Fibroblast of lung (primary cell): ENCODE data around the gene CDK2. TPM values are rescaled to one million over a fixed set of nuclear protein-coding genes. Genes with fewer than 3 reads are reported as not detected.
"Not testable (repeated sequence)": the region's sequence is repeated elsewhere in the genome, so short reads cannot be mapped to it uniquely, and the experiment has no call there.

Source experiments
- DNase-seq, 2 donors: peaks; one replicate each; pipeline versions ENCODE4 v3.0.0 to v3.0.0-alpha.2; 2010; ENCODE audit warnings: low read depth in 2 of 2
- H2AFZ ChIP-seq: 2 replicates; pipeline ENCODE4 v1.5.1; 2012; ENCODE audit warnings: low read length, control low read depth, inconsistent platforms
- H3K27ac ChIP-seq: 2 replicates; pipeline ENCODE4 v1.5.1; 2011; ENCODE audit warnings: low read length, control low read depth; ENCODE audit not compliant: insufficient read depth
- H3K27me3 ChIP-seq: 2 replicates; pipeline ENCODE4 v1.5.1; 2011; ENCODE audit warnings: mild to moderate bottlenecking, low read length; ENCODE audit not compliant: control insufficient read depth, insufficient read depth
- H3K36me3 ChIP-seq: 2 replicates; pipeline ENCODE4 v1.5.1; 2011; ENCODE audit warnings: low read length; ENCODE audit not compliant: control insufficient read depth, insufficient read depth
- H3K4me1 ChIP-seq: 2 replicates; pipeline ENCODE4 v1.5.1; 2011; ENCODE audit warnings: low read length; ENCODE audit not compliant: control insufficient read depth, insufficient read depth; ENCODE audit errors: extremely low read depth
- H3K4me2 ChIP-seq: 2 replicates; pipeline ENCODE4 v1.5.1; 2011; ENCODE audit warnings: low read length, control low read depth; ENCODE audit not compliant: insufficient read depth; ENCODE audit errors: extremely low read depth
- H3K4me3 ChIP-seq, 4 experiments: fragments of 200-600 bp in 1 of 4; sonication (generic) in 1 of 4; replicated peaks in 1 of 4; 2 replicates each; pipeline ENCODE4 v1.5.1; 2011 to 2016; ENCODE audit warnings: low read length in 4 of 4, low read depth in 3 of 4, mild to moderate bottlenecking in 3 of 4, control low read depth in 2 of 4, inconsistent platforms in 1 of 4, mixed read lengths in 1 of 4; ENCODE audit not compliant: insufficient read depth in 1 of 4; ENCODE audit errors: control extremely low read depth in 1 of 4
- H3K79me2 ChIP-seq: 2 replicates; pipeline ENCODE4 v1.5.1; 2012; ENCODE audit warnings: mild to moderate bottlenecking, low read length, inconsistent platforms; ENCODE audit not compliant: control insufficient read depth, insufficient read depth
- H3K9ac ChIP-seq: 2 replicates; pipeline ENCODE4 v1.5.1; 2011; ENCODE audit warnings: mild to moderate bottlenecking, low read length, control low read depth; ENCODE audit not compliant: insufficient read depth
- H3K9me3 ChIP-seq: 2 replicates; pipeline ENCODE4 v1.5.1; 2012; ENCODE audit warnings: low read depth, low read length; ENCODE audit not compliant: control insufficient read depth, insufficient read depth
- H4K20me1 ChIP-seq: 2 replicates; pipeline ENCODE4 v1.5.1; 2011; ENCODE audit warnings: low read length; ENCODE audit not compliant: control insufficient read depth, insufficient read depth; ENCODE audit errors: extremely low read depth
- EZH2 ChIP-seq: IDR thresholded peaks from 2 replicates; pipeline ENCODE4 v1.5.1; 2012; ENCODE audit warnings: low read length, control low read depth, mild to moderate bottlenecking; ENCODE audit errors: missing control alignments
- polyA plus RNA-seq, 2 donors: library from polyadenylated mRNA; depleted of rRNA in 1 of 2; stranded (reverse) in 1 of 2; unstranded in 1 of 2; fragments of >200 nt; gene quantifications; 2 replicates each; pipeline ENCODE4 v1.2.1, GENCODE V29; 2011 to 2012; ENCODE audit warnings: missing spikeins in 1 of 2
- total RNA-seq: library from RNA; depleted of rRNA; stranded (reverse); fragments of >200 nt; gene quantifications from 2 replicates; pipeline ENCODE4 v1.2.1, GENCODE V29; 2014
- TF ChIP-seq, protein P1 (sequence below), 2 donors: IDR thresholded peaks in 1 of 2; conservative IDR thresholded peaks in 1 of 2; 1 replicate in 1 of 2; 2 replicates in 1 of 2; pipeline ENCODE4 v1.5.1; 2011 to 2012; ENCODE audit warnings: low read length in 2 of 2, control low read depth in 1 of 2, inconsistent platforms in 1 of 2, low read depth in 1 of 2, mild to moderate bottlenecking in 1 of 2

CDK2 gene
- total and polyA plus RNA-seq, 2 donors (not counting 1 experiment from before 2014, with no cell fraction given) = 12.7 to 32.5 TPM

DNA sequence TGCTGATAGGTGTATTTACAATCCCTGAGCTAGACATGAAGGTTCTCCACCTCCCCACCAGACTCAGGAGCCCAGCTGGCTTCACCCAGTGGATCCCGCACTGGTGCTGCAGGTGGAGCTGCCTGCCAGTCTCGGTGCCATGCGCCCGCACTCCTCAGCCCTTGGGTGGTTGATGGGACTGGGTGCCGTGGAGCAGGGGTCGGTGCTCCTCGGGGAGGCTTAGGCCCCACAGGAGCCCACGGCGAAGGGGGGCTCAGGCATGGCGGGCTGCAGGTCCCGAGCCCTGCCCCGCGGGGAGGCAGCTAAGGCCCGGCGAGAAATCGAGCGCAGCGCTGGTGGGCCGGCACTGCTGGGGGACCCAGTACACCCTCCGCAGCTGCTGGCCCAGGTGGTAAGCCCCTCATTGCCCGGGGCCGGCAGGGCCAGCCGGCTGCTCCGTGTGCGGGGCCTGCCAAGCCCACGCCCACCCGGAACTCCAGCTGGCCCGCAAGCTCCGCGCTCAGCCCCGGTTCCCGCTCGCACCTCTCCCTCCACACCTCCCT lies 33.4 kb downstream of the CDK2 start:
- not testable (repeated sequence) for H3K27ac ChIP-seq, H4K20me1 ChIP-seq, H3K27me3 ChIP-seq, H3K4me1 ChIP-seq, H3K4me3 ChIP-seq, H3K9ac ChIP-seq, H2AFZ ChIP-seq, DNase-seq, H3K9me3 ChIP-seq, H3K79me2 ChIP-seq, H3K36me3 ChIP-seq, H3K4me2 ChIP-seq

DNA sequence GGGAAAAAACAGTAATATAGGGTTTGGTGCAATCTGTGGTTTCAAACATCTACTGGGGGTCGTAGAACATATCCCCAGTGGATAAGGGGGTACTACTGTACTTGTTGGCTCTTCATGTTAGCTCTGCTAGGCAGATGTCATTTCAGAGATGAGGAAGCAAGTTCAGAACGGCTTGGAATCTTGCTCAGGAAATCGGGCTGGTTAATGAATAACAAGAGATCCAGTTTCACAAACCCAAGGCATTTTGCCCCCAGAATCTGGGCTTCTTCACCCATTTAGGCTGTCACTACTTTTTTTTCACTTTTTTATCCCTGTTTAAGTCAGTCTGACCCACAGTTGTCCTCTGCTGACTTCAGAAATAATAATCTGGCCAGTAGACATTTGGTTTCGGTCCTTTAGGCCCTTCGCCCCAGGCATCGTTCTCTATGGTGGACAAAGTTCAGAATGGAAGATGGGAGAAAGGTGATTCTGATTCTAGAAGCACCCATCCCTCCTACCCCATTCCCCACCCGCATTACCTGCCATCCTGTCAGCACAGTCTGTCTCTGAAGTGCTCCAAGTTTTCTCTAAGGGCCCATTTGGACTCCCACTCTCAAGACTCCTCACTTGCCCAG lies 35.0 kb downstream of the CDK2 start:
- Histone ChIP-seq H2AFZ (no peak overlapping the region), H3K4me2 (no peak overlapping the region), H3K36me3 (peaks cover 6% of the 10 kb centered on the region), H3K27ac (no peak overlapping the region), H3K4me3 (no peak overlapping the region), H3K27me3 (no peaks in the 10 kb centered on the region), H3K79me2 (peaks cover 2% of the 10 kb centered on the region), H3K4me1 (no peaks in the 10 kb centered on the region), H4K20me1 (no peaks in the 10 kb centered on the region), H3K9ac (no peak overlapping the region), H3K9me3 (no peaks in the 10 kb centered on the region)
- DNase-seq = no peak
- TF ChIP-seq, protein P1, sequence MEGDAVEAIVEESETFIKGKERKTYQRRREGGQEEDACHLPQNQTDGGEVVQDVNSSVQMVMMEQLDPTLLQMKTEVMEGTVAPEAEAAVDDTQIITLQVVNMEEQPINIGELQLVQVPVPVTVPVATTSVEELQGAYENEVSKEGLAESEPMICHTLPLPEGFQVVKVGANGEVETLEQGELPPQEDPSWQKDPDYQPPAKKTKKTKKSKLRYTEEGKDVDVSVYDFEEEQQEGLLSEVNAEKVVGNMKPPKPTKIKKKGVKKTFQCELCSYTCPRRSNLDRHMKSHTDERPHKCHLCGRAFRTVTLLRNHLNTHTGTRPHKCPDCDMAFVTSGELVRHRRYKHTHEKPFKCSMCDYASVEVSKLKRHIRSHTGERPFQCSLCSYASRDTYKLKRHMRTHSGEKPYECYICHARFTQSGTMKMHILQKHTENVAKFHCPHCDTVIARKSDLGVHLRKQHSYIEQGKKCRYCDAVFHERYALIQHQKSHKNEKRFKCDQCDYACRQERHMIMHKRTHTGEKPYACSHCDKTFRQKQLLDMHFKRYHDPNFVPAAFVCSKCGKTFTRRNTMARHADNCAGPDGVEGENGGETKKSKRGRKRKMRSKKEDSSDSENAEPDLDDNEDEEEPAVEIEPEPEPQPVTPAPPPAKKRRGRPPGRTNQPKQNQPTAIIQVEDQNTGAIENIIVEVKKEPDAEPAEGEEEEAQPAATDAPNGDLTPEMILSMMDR (conservative IDR thresholded peaks at IDR 0.05 in 1 of 2, IDR thresholded peaks at IDR 0.05 in 1 of 2; ENCODE audit: low read depth in 1 of 2, low read length in 2 of 2) = no peak
- no peak for TF ChIP-seq EZH2

DNA sequence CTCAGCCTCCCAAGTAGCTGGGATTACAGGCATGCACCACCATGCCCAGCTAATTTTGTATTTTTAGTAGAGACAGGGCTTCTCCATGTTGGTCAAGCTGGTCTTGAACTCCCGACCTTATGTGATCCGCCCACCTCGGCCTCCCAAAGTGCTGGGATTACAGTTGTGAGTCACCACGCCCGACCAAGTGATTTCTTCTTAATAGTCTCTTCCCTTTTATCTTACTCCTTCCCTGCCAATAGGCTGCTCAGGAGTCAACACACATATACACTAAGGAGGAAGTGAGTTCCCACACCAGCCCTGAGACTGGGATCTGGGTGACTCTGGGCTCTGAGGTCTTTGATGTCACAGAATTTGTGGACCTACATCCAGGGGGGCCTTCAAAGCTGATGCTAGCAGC lies 36.7 kb downstream of the CDK2 start:
- not testable (repeated sequence) for H3K9me3 ChIP-seq, H2AFZ ChIP-seq, H3K79me2 ChIP-seq, H3K4me2 ChIP-seq, H3K4me3 ChIP-seq, DNase-seq, H3K27ac ChIP-seq, H4K20me1 ChIP-seq, H3K36me3 ChIP-seq, H3K27me3 ChIP-seq, H3K4me1 ChIP-seq, H3K9ac ChIP-seq

DNA sequence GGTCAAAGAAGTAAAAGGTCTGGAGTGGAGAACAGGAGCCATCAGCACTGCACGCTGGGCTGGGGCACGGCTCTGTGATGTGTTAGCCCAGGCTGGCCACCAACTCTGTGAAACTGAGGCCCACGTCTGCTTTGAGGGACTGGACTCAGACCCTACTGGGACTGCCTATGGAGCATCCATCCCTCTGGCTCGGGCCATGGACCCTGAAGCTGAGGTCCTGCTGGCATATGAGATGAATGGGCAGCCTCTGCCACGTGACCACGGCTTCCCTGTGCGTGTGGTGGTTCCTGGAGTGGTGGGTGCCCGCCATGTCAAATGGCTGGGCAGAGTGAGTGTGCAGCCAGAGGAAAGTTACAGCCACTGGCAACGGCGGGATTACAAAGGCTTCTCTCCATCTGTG lies 37.6 kb downstream of the CDK2 start:
- DNase-seq = no peak
- Histone ChIP-seq H3K4me3 (no peak overlapping the region), H2AFZ (no peak overlapping the region), H3K27me3 (no peaks in the 10 kb centered on the region), H3K27ac (no peak overlapping the region), H3K4me1 (peaks cover 2% of the 10 kb centered on the region), H3K4me2 (no peak overlapping the region), H3K36me3 (peaks cover 6% of the 10 kb centered on the region), H3K9me3 (no peaks in the 10 kb centered on the region), H3K79me2 (no peaks in the 10 kb centered on the region), H3K9ac (no peak overlapping the region), H4K20me1 (no peaks in the 10 kb centered on the region)
- no peak for TF ChIP-seq EZH2
- TF ChIP-seq, protein P1 (conservative IDR thresholded peaks at IDR 0.05 in 1 of 2, IDR thresholded peaks at IDR 0.05 in 1 of 2; ENCODE audit: low read depth in 1 of 2, low read length in 2 of 2) = no peak
